Measurements from ENCODE around the gene ZBTB20. TPM values are rescaled to one million over a fixed set of nuclear protein-coding genes. Genes with fewer than 3 reads are reported as not detected.

ZBTB20 gene
- total RNA-seq, 2 experiments from 2014 or later: 8.1 TPM

GRCh38 chr3:115084686-115085085, 62.4 kb downstream of the ZBTB20 start:
- no peak for DNase-seq
- no peaks in the 10 kb centered on the region for H3K9me3 Mint-ChIP-seq (ENCODE audit: insufficient read depth)

GRCh38 chr3:115082260-115082659, 64.8 kb downstream of the ZBTB20 start:
- Mint-ChIP-seq H3K27ac (no peak overlapping the region), H3K9me3 (ENCODE audit: insufficient read depth) (no peaks in the 10 kb centered on the region), H3K27me3 (ENCODE audit: low read depth) (no peaks in the 10 kb centered on the region), H3K4me1 (ENCODE audit: low read depth) (no peaks in the 10 kb centered on the region), H3K4me3 (no peak overlapping the region), H3K36me3 (ENCODE audit: low read depth) (no peaks in the 10 kb centered on the region)
- CTCF ChIA-PET: no interaction called here
- DNase-seq (no peak), ATAC-seq (no peak)
- POLR2A ChIA-PET: no interaction called here

More at GRCh38 chr3:115084686-115085085, 62.4 kb downstream of the ZBTB20 start:
- Mint-ChIP-seq H3K27ac (no peak overlapping the region), H3K4me3 (no peak overlapping the region), H3K4me1 (ENCODE audit: low read depth) (no peaks in the 10 kb centered on the region), H3K36me3 (ENCODE audit: low read depth) (no peaks in the 10 kb centered on the region), H3K27me3 (ENCODE audit: low read depth) (no peaks in the 10 kb centered on the region)
- ATAC-seq: no peak
- ChIA-PET POLR2A (no interaction called here), CTCF (interaction anchor here (0.6 to 1.3 kb wide), 4 partner anchors 8 to 701 kb away, joined by 3 to 4 read pairs (median 3); no protein-coding TSS in a partner anchor)

- DNase-seq (no peak), ATAC-seq (no peak)
- ChIA-PET CTCF (interaction anchor here (1.5 kb wide), 1 partner anchor 10 kb away, joined by 6 read pairs; no protein-coding TSS in a partner anchor), POLR2A (no interaction called here)
- Mint-ChIP-seq H3K4me1 (ENCODE audit: low read depth) (no peaks in the 10 kb centered on the region), H3K4me3 (no peak overlapping the region), H3K9me3 (ENCODE audit: insufficient read depth) (peaks cover 5% of the 10 kb centered on the region), H3K36me3 (ENCODE audit: low read depth) (no peaks in the 10 kb centered on the region), H3K27ac (no peak overlapping the region), H3K27me3 (ENCODE audit: low read depth) (no peaks in the 10 kb centered on the region)
Observed at GRCh38 chr3:115081444-115081843, 65.6 kb downstream of the ZBTB20 start.

- Mint-ChIP-seq H3K9me3 (ENCODE audit: insufficient read depth) (peaks cover 7% of the 10 kb centered on the region), H3K27me3 (ENCODE audit: low read depth) (no peaks in the 10 kb centered on the region), H3K27ac (no peak overlapping the region), H3K36me3 (ENCODE audit: low read depth) (no peaks in the 10 kb centered on the region), H3K4me1 (ENCODE audit: low read depth) (no peaks in the 10 kb centered on the region), H3K4me3 (no peak overlapping the region)
- CTCF ChIA-PET: interaction anchor here (1.1 to 1.3 kb wide), 2 partner anchors 9 to 23 kb away, joined by 3 read pairs; no protein-coding TSS in a partner anchor
- ATAC-seq (no peak), DNase-seq (no peak)
- POLR2A ChIA-PET: no interaction called here
Observed at GRCh38 chr3:115077501-115078250, 69.4 kb downstream of the ZBTB20 start.

GRCh38 chr3:115074502-115074901, 72.6 kb downstream of the ZBTB20 start:
- ChIA-PET POLR2A (no interaction called here), CTCF (no interaction called here)
- Mint-ChIP-seq H3K9me3 (ENCODE audit: insufficient read depth) (peaks cover 7% of the 10 kb centered on the region), H3K27me3 (ENCODE audit: low read depth) (no peaks in the 10 kb centered on the region), H3K4me3 (no peak overlapping the region), H3K27ac (no peak overlapping the region), H3K4me1 (ENCODE audit: low read depth) (no peaks in the 10 kb centered on the region), H3K36me3 (ENCODE audit: low read depth) (no peaks in the 10 kb centered on the region)
- DNase-seq (no peak), ATAC-seq (no peak)

GRCh38 chr3:115072265-115073021, 74.6 kb downstream of the ZBTB20 start:
- Mint-ChIP-seq H3K36me3 (ENCODE audit: low read depth) (peaks cover 2% of the 10 kb centered on the region), H3K9me3 (ENCODE audit: insufficient read depth) (peaks cover 7% of the 10 kb centered on the region), H3K4me1 (ENCODE audit: low read depth) (peaks cover 3% of the 10 kb centered on the region), H3K27ac (no peak overlapping the region), H3K4me3 (no peak overlapping the region), H3K27me3 (ENCODE audit: low read depth) (no peaks in the 10 kb centered on the region)
- ATAC-seq (no peak), DNase-seq (no peak)
- ChIA-PET CTCF (interaction anchor here (2.8 kb wide), 1 partner anchor 19 kb away, joined by 6 read pairs; no protein-coding TSS in a partner anchor), POLR2A (no interaction called here)

- H3K36me3 Mint-ChIP-seq (ENCODE audit: low read depth): peaks cover 2% of the 10 kb centered on the region
- H3K9me3 Mint-ChIP-seq (ENCODE audit: insufficient read depth): peaks cover 4% of the 10 kb centered on the region
- peaks cover 3% of the 10 kb centered on the region for H3K4me1 Mint-ChIP-seq (ENCODE audit: low read depth)
- POLR2A ChIA-PET: no interaction called here
- DNase-seq: no peak
- H3K27ac Mint-ChIP-seq: no peak overlapping the region
- CTCF ChIA-PET: interaction anchor here (2.8 kb wide), 1 partner anchor 20 kb away, joined by 6 read pairs; no protein-coding TSS in a partner anchor
- H3K4me3 Mint-ChIP-seq: no peak overlapping the region
- no peaks in the 10 kb centered on the region for H3K27me3 Mint-ChIP-seq (ENCODE audit: low read depth)
- ATAC-seq: no peak
Observed at GRCh38 chr3:115071601-115072000, 75.5 kb downstream of the ZBTB20 start.

GRCh38 chr3:115071166-115071565, 75.9 kb downstream of the ZBTB20 start:
- peaks cover 3% of the 10 kb centered on the region for H3K4me1 Mint-ChIP-seq (ENCODE audit: low read depth)
- ATAC-seq (no peak), DNase-seq (no peak)
- peaks cover 2% of the 10 kb centered on the region for H3K36me3 Mint-ChIP-seq (ENCODE audit: low read depth)
- H3K9me3 Mint-ChIP-seq (ENCODE audit: insufficient read depth): no peaks in the 10 kb centered on the region
- no peak overlapping the region for H3K27ac Mint-ChIP-seq
- CTCF ChIA-PET: interaction anchor here (2.8 kb wide), 1 partner anchor 20 kb away, joined by 6 read pairs; no protein-coding TSS in a partner anchor
- H3K4me3 Mint-ChIP-seq: no peak overlapping the region
- POLR2A ChIA-PET: no interaction called here
- no peaks in the 10 kb centered on the region for H3K27me3 Mint-ChIP-seq (ENCODE audit: low read depth)

- CTCF ChIA-PET: interaction anchor here (0.9 kb wide), 1 partner anchor 9 kb away, joined by 3 read pairs; no protein-coding TSS in a partner anchor
- no peak overlapping the region for H3K27ac Mint-ChIP-seq
- DNase-seq: no peak
- ATAC-seq: no peak
- H3K27me3 Mint-ChIP-seq (ENCODE audit: low read depth): no peaks in the 10 kb centered on the region
- peaks cover 2% of the 10 kb centered on the region for H3K36me3 Mint-ChIP-seq (ENCODE audit: low read depth)
- H3K4me3 Mint-ChIP-seq: no peak overlapping the region
- H3K9me3 Mint-ChIP-seq (ENCODE audit: insufficient read depth): no peaks in the 10 kb centered on the region
- POLR2A ChIA-PET: interaction anchor here (0.6 kb wide), 1 partner anchor 35 kb away, joined by 3 read pairs; no protein-coding TSS in a partner anchor
- H3K4me1 Mint-ChIP-seq (ENCODE audit: low read depth): peaks cover 3% of the 10 kb centered on the region
Observed at GRCh38 chr3:115068799-115069198, 78.3 kb downstream of the ZBTB20 start.

- ATAC-seq (no peak), DNase-seq (no peak)
- H3K36me3 Mint-ChIP-seq (ENCODE audit: low read depth): no peaks in the 10 kb centered on the region
- no peak overlapping the region for H3K4me3 Mint-ChIP-seq
- H3K4me1 Mint-ChIP-seq (ENCODE audit: low read depth): no peaks in the 10 kb centered on the region
- H3K27me3 Mint-ChIP-seq (ENCODE audit: low read depth): no peaks in the 10 kb centered on the region
- no peaks in the 10 kb centered on the region for H3K9me3 Mint-ChIP-seq (ENCODE audit: insufficient read depth)
- no peak overlapping the region for H3K27ac Mint-ChIP-seq
- ChIA-PET CTCF (no interaction called here), POLR2A (interaction anchor here (0.9 kb wide), 1 partner anchor 83 kb away, joined by 3 read pairs; no protein-coding TSS in a partner anchor)
Observed at GRCh38 chr3:115062412-115062956, 84.6 kb downstream of the ZBTB20 start.

GRCh38 chr3:115062009-115062408, 85.1 kb downstream of the ZBTB20 start:
- H3K4me1 Mint-ChIP-seq (ENCODE audit: low read depth): no peaks in the 10 kb centered on the region
- H3K36me3 Mint-ChIP-seq (ENCODE audit: low read depth): no peaks in the 10 kb centered on the region
- H3K27ac Mint-ChIP-seq: no peak overlapping the region
- no peak overlapping the region for H3K4me3 Mint-ChIP-seq
- POLR2A ChIA-PET: interaction anchor here (0.9 kb wide), 1 partner anchor 82 kb away, joined by 3 read pairs; no protein-coding TSS in a partner anchor
- H3K9me3 Mint-ChIP-seq (ENCODE audit: insufficient read depth): no peaks in the 10 kb centered on the region
- DNase-seq: no peak
- no peaks in the 10 kb centered on the region for H3K27me3 Mint-ChIP-seq (ENCODE audit: low read depth)
- CTCF ChIA-PET: no interaction called here
- ATAC-seq: no peak
